ENCODE results near the gene MGAM2. TPM values are rescaled to one million over a fixed set of nuclear protein-coding genes. Genes with fewer than 3 reads are reported as not detected.

MGAM2 gene
- total and polyA plus RNA-seq, 2 of the 4 experiments (the other 2 are of a cell fraction): not detected

- Histone ChIP-seq H2BK20ac (ENCODE audit: low read depth, low read length) (no peak overlapping the region), H2AFZ (replicated peaks; ENCODE audit: low read length, poor library complexity) (no peak overlapping the region), H4K5ac (ENCODE audit: low read depth, low read length) (no peak overlapping the region), H2BK5ac (ENCODE audit: low read depth, low read length, poor library complexity, severe bottlenecking) (no peak overlapping the region), H3K4me3 (ENCODE audit: insufficient read depth, low read depth, low read length) (no peak overlapping the region), H3K14ac (replicated peaks; ENCODE audit: low read depth, low read length) (no peak overlapping the region), H3K9me3 (ENCODE audit: control insufficient read depth, insufficient read depth, low read length) (peaks cover 5% of the 10 kb centered on the region; the same call in 1 of the 2 replicates), H3K27me3 (ENCODE audit: control insufficient read depth, insufficient read depth, low read length) (no peaks in the 10 kb centered on the region), H3K4me2 (ENCODE audit: low read depth, low read length) (no peak overlapping the region), H4K91ac (ENCODE audit: insufficient read depth, low read depth, low read length) (no peak overlapping the region), H3K23ac (ENCODE audit: low read depth, low read length) (no peak overlapping the region), H2AK9ac (replicated peaks; ENCODE audit: low read depth, low read length, poor library complexity) (no peak overlapping the region), H4K8ac (ENCODE audit: low read depth in 2 of 2, low read length in 2 of 2) (no peak overlapping the region), H3K4me1 (ENCODE audit: control insufficient read depth, insufficient read depth, low read length) (no peaks in the 10 kb centered on the region), H2BK15ac (ENCODE audit: low read depth, low read length) (no peak overlapping the region), H3K18ac (ENCODE audit: low read depth, low read length) (no peak overlapping the region), H3K36me3 (ENCODE audit: control insufficient read depth, insufficient read depth, low read length) (no peaks in the 10 kb centered on the region), H2BK120ac (ENCODE audit: low read depth, low read length) (no peak overlapping the region), H3K9ac (ENCODE audit: low read depth, low read length) (no peak overlapping the region), H3K56ac (ENCODE audit: extremely low read depth, insufficient read depth, low read length) (no peak overlapping the region), H3K9me1 (ENCODE audit: insufficient read depth, low read length) (no peaks in the 10 kb centered on the region), H3K4ac (ENCODE audit: low read depth, low read length) (no peak overlapping the region), H4K20me1 (ENCODE audit: insufficient read depth, low read length) (no peaks in the 10 kb centered on the region), H2AK5ac (ENCODE audit: low read depth, low read length) (no peak overlapping the region), H3K79me1 (ENCODE audit: low read depth in 1 of 2, low read length in 2 of 2) (no peaks in the 10 kb centered on the region), H3K27ac (ENCODE audit: insufficient read depth, low read length) (no peak overlapping the region)
- intact Hi-C loops (cut with micrococcal nuclease) (no loop called here), dilution Hi-C loops (cut with HindIII; ENCODE audit: low sequenced_read_pairs, unreplicated experiment) (no loop called here), in situ Hi-C loops (cut with MboI; ENCODE audit: low sequenced_read_pairs) (no loop called here)
- TF ChIP-seq CHD1 (IDR thresholded peaks at IDR 0.05; ENCODE audit: low read depth, low read length) (no peak), RFX5 (IDR thresholded peaks at IDR 0.05; ENCODE audit: low read depth, low read length) (no peak), FOS (IDR thresholded peaks at IDR 0.05; ENCODE audit: low read depth, low read length) (no peak), MAZ (IDR thresholded peaks at IDR 0.05; ENCODE audit: borderline replicate concordance, low read depth, low read length) (no peak), BHLHE40 (IDR thresholded peaks at IDR 0.05; ENCODE audit: low read depth, low read length) (no peak), NFE2L2 (IDR thresholded peaks at IDR 0.05; ENCODE audit: low read depth, low read length) (no peak), CTCF (conservative IDR thresholded peaks at IDR 0.05; ENCODE audit: low read depth, low read length) (no peak), MAFK (IDR thresholded peaks at IDR 0.05; ENCODE audit: low read depth, low read length) (no peak), MXI1 (IDR thresholded peaks at IDR 0.05; ENCODE audit: borderline replicate concordance, low read depth, low read length) (no peak), SMC3 (IDR thresholded peaks at IDR 0.05; ENCODE audit: low read depth, low read length) (no peak), RCOR1 (IDR thresholded peaks at IDR 0.05; ENCODE audit: insufficient replicate concordance, low read length) (no peak), CEBPB (IDR thresholded peaks at IDR 0.05; ENCODE audit: low read depth, low read length) (no peak)
- TF ChIP-seq, protein P1, sequence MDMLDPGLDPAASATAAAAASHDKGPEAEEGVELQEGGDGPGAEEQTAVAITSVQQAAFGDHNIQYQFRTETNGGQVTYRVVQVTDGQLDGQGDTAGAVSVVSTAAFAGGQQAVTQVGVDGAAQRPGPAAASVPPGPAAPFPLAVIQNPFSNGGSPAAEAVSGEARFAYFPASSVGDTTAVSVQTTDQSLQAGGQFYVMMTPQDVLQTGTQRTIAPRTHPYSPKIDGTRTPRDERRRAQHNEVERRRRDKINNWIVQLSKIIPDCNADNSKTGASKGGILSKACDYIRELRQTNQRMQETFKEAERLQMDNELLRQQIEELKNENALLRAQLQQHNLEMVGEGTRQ (IDR thresholded peaks at IDR 0.05; ENCODE audit: low read depth, low read length): no peak
- TF ChIP-seq, protein P2, sequence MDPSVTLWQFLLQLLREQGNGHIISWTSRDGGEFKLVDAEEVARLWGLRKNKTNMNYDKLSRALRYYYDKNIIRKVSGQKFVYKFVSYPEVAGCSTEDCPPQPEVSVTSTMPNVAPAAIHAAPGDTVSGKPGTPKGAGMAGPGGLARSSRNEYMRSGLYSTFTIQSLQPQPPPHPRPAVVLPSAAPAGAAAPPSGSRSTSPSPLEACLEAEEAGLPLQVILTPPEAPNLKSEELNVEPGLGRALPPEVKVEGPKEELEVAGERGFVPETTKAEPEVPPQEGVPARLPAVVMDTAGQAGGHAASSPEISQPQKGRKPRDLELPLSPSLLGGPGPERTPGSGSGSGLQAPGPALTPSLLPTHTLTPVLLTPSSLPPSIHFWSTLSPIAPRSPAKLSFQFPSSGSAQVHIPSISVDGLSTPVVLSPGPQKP (IDR thresholded peaks at IDR 0.05; ENCODE audit: borderline replicate concordance, low read depth, low read length): no peak
- DNase-seq: no peak
- POLR2A ChIA-PET (ENCODE audit: unreplicated experiment): no interaction called here
- CTCF ChIA-PET: no interaction called here
- no peak for ATAC-seq (ENCODE audit: low read depth)
- no TSS peak for BruUV-seq (replicated peaks)
- no CpG with 5 or more reads among the region's 2 CpGs for WGBS, 2 experiments (ENCODE audit: extremely low coverage in 2 of 2, insufficient read length in 1 of 2)
Observed at GRCh38 chr7:142138996-142139395, 27.5 kb downstream of the MGAM2 start.

All from IMR-90 (cell line).